Fibroblast of lung (primary cell): ENCODE measurements around the gene PDRG1.

ENCODE experiments used
- EZH2 ChIP-seq: IDR thresholded peaks from 2 replicates; pipeline ENCODE4 v1.5.1; 2012; ENCODE audit warnings: low read length, control low read depth, mild to moderate bottlenecking; ENCODE audit errors: missing control alignments
- TF ChIP-seq, protein P1 (sequence below), 2 donors: IDR thresholded peaks in 1 of 2; conservative IDR thresholded peaks in 1 of 2; 1 replicate in 1 of 2; 2 replicates in 1 of 2; pipeline ENCODE4 v1.5.1; 2011 to 2012; ENCODE audit warnings: low read length in 2 of 2, control low read depth in 1 of 2, inconsistent platforms in 1 of 2, low read depth in 1 of 2, mild to moderate bottlenecking in 1 of 2

DNA sequence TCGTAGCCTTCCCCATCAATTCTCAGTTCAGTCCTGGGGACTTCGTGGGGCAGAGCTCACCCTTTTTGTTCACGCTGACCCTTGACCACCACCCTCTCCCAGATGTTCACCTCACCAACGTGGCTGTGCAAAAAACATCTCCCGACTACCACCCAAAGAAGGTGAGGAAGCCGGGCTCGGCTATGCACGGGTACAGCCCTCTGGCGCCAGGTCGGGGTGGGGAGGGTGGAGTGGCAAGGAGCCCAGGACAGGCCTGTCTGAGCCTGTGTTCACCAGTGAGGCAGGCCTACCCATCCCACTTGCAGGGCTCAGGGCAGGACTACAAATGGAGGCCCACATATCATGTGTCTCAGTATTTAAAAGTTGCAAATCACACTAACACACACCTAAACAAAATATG, 18.1 kb downstream of the PDRG1 start:
- TF ChIP-seq, protein P1, sequence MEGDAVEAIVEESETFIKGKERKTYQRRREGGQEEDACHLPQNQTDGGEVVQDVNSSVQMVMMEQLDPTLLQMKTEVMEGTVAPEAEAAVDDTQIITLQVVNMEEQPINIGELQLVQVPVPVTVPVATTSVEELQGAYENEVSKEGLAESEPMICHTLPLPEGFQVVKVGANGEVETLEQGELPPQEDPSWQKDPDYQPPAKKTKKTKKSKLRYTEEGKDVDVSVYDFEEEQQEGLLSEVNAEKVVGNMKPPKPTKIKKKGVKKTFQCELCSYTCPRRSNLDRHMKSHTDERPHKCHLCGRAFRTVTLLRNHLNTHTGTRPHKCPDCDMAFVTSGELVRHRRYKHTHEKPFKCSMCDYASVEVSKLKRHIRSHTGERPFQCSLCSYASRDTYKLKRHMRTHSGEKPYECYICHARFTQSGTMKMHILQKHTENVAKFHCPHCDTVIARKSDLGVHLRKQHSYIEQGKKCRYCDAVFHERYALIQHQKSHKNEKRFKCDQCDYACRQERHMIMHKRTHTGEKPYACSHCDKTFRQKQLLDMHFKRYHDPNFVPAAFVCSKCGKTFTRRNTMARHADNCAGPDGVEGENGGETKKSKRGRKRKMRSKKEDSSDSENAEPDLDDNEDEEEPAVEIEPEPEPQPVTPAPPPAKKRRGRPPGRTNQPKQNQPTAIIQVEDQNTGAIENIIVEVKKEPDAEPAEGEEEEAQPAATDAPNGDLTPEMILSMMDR (conservative IDR thresholded peaks at IDR 0.05 in 1 of 2, IDR thresholded peaks at IDR 0.05 in 1 of 2; ENCODE audit: low read depth in 1 of 2, low read length in 2 of 2) = no peak
- TF ChIP-seq EZH2 = no peak
